GM19023 (cell line): ENCODE results near the gene TMEM239.
"Not testable (repeated sequence)": the region's sequence is repeated elsewhere in the genome, so short reads cannot be mapped to it uniquely, and the experiment has no call there.

Source experiments
- ATAC-seq: cut with Tn5 transposase; IDR thresholded peaks from one replicate; pipeline ENCODE4 v1.9.1; 2021; ENCODE audit warnings: mild to moderate bottlenecking, moderate library complexity; ENCODE audit not compliant: unreplicated experiment

The TMEM239 gene

DNA sequence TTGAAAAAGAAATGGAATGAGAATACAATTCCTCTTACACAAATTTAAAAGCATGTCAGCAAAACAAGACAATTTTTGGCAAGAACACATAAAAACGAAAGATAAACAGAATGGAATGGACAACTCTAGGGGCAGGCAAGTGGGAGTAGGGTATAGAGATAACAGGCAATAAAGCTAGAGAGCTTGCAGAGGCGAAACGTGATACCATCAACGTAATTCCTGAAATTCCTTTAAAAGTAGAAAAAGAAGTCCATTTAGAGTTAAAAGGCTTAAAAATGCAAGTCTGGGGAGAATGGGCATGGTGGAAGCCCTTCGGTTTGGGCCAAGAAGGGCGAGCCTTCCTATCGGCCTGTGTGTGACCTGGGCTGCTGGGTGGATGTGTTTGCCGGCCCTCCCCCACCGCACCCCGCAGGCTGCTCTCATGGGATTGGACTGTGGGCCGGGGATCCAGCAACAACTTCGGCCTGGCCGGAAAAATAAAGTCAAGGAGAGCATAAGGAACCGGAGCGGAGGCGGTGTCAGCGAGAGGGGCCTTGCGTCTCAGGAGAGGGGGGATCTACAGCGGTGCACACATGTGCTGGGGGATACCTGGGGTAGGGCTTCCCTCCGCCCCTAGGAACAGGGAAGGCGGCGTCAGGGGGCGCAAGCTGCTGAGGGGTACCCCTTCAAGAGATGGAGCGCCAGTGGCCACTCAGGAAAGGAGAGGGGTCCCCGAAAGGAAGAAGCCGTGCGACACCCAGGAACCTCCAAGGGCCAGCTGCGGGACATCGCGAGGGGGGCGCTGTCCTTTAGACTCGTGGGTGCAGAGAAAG lies 4.1 kb downstream of the TMEM239 start:
- ATAC-seq: no peak

DNA sequence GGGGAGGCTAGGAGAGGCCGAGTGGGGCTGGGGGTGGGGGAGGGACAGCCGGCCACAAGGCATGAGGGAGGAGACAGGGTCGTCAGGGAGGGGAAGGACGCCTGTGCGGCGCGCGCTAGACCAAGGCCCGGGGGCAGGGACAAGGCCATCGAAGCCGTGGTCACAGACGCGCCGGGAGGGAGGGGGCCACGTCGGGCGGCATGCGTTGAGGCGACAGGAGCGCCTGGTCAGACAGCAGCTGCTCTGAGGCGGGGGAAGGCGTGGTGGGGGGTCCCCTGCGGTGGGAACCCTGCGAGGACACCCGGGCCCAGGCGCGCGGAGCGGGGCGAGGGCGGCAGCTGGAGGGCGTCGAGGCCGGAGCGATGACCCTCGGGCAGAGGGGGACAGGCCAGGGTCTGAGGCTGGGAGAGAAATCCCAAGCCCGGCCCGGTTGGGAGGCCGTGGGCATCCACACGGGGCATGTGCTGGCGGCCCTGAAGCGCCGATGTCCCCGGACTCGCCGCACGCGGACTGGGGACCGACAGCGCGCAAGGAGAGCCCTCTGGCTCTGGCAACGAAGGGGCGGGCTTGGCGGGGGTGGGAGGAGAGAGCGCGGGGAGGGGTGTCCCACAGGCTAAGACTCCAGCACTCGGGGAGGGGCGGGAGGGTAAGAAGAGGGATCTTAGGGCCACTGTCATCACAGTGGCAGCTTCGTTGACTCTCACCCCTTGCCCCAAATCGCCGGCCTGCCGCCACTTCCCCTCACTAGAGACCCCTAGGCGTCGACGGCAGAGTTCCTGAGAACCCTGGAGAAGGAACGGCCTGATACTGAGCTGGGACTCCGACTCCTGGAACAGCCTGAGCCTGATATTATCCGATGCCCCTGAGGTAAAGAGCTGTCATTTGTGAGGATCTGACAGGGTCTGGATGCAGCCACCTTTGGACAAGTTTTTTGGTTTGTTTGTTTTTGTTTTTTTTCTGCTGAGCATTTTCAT lies 5.0 kb downstream of the TMEM239 start:
- no peak for ATAC-seq

DNA sequence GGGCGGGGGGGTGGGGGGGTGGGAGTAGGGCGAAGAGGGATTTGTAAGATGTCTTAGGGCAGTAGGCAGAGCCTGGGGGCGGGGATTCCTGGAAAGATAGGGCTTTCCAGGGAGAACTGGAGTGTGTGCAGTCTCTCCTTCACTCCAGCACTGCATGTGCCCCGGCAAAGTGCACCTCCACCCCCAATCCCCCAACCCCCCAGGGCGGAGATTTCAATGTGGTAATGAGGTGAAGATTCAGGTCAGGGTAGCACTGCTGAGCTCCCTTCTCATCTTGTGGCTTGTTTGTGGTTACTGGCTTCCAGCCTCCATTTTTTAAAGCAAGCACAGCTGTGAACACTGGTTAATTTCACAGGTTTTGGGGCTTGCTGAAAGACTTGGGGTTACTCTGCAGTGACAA lies 5.9 kb downstream of the TMEM239 start:
- ATAC-seq: no peak

DNA sequence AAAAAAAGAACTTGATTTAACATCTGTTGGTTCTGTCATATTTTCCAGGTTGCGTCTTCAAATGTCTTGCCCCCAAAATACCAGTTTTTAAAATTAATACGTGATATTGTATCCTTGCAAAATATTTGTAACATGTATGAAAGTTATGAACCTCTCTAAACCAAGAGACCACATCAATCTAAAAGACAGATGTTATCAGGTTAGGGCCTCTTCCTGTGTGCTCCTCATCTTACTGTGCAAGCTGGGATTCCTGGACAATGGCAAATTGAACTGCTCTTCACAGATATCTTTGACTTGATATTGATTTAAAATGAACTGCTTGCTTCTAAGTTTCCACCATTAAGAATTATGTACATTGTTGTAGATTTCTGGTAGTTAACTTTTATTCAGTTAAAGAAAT lies 9.6 kb downstream of the TMEM239 start:
- no peak for ATAC-seq

DNA sequence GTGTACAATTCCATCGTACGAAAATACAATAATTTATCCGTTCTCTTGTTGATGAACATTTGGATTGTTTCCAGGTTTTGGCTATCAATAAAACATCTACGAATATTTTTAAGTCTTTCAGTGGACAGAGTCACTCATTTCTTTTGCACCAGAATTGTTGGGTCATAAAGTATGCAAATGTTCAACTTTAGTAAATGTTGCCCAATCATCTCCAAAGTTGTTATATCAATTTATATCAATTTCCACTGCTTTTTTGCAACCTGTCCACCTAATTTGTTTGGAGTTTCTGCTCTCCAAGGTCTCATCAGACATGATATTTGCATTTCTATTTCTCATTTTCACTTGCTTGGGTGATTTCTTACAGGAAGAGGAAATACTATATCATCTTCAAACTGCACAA lies 10.5 kb downstream of the TMEM239 start:
- no peak for ATAC-seq

DNA sequence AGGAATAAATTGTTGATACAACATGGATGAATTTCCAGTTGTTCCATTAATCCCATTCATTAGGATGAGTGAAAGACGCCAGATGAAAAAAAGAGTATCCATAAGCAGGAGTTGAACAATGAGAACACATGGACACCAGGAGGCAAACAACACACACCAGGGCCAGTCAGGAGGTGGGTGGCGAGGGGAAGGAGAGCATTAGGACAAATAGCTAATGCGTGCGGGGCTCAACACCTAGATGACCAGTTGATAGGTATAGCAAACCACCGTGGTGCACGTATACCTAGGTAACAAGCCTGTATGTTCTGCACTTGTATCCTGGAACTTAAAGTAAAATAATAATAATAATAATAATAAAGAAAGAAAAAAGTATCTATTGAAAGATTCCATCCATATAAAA lies 13.2 kb downstream of the TMEM239 start:
- ATAC-seq: no peak

DNA sequence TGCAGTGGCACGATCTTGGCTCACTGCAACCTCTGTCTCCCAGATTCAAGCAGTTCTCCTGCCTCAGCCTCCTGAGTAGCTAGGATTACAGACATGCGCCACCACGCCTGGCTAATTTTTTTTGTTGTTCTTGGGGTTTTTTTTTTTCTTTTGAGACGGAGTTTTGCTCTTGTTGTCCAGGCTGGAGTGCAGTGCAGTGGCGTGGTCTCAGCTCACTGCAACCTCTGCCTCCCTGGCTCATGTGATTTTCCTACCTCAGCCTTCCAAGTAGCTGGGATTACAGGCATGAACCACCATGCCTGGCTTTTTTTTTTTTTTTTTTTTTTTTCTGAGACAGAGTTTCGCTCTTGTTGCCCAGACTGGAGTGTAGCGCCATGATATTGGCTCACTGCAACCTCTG lies 15.0 kb downstream of the TMEM239 start:
- ATAC-seq: not testable (repeated sequence)

DNA sequence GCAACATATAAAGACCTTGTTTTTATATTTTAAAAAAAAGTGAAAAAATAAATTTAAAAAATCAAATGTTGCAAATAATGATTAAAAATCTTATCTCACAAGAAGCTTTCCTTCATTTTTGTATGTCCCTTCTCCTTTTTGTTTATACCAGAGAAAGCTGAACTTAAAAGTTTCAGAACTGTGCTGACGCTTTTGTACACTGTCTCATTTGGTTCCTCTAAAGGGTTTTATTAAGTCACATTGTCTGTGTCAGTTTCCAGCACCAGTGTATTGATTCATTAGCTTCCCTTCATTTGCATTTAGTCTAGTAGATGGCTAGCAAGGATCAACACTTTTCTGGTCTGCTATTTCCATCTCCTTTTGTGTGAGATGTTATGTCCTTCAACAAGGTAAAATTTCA lies 17.6 kb downstream of the TMEM239 start:
- no peak for ATAC-seq

DNA sequence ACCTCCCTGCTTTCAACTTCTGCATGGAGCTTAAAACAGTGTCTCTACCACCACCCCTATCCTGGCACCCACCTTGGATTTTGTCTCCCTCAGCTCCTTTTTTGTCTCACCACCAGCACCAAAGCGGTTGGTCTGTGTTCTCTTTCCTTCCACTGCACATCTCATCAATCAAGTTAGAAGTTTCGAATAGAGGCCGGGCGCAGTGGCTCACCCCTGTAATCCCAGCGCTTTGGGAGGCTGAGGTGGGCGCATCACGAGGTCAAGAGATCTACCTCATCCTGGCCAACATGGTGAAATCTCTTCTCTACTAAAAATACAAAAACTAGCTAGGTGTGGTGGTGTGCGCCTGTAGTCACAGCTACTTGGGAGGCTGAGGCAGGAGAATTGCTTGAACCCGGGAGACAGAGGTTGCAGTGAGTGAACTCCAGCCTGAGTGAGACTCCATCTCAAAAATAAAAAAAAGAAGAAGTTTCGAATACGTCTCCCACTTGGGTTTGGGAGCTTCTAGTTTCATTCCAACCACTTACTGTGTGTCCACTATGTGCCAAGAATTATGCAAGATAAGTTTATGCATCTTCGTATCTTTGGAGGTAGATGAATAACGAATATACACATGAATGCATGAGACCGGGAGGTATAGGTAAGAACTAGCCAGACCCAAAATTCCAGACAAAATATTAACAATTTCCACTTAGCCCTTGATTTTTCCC lies 18.4 kb downstream of the TMEM239 start:
- ATAC-seq: no peak

DNA sequence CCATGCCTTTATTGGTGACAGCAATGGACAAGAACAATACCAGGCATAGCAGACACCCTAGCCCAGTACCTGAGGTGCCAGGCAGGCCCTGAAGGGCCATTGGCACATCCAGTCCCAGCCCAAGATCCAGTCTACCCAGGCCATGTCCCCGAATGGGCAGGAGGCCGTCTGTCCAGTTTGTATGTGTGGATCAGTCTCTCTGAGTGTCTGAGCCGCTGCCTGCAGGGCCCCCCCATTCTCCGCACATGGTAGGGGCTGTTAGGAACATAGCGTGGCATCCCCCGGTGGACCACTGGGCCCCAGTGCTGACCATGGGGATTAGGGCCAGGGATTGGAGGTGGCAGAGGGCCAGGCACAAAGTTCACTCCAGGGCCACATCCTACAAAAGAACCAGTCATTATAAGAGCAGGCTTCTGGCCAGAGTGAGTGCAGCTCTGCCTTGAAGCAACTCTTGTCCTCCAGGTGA lies 19.2 kb downstream of the TMEM239 start:
- no peak for ATAC-seq

DNA sequence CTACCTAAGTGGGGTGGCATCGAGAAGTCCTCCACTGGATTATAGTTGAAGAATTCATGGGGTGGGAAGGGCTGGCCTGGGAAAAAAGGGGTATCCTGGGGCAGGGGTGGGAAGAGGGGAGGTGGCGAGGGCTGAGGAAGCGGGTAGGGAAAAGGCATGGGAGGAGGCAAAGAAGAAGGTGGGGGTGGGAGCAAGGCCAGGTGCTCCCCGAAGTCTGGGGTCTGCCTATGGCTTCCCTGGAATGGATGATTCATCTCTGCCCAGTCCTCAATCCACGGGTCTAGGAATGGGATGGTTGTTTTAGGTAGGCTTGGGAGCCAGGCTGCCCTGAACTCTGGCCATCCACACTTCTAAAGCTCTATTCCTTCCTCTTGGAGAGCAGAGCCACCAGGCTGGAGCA lies 19.9 kb downstream of the TMEM239 start:
- no peak for ATAC-seq

DNA sequence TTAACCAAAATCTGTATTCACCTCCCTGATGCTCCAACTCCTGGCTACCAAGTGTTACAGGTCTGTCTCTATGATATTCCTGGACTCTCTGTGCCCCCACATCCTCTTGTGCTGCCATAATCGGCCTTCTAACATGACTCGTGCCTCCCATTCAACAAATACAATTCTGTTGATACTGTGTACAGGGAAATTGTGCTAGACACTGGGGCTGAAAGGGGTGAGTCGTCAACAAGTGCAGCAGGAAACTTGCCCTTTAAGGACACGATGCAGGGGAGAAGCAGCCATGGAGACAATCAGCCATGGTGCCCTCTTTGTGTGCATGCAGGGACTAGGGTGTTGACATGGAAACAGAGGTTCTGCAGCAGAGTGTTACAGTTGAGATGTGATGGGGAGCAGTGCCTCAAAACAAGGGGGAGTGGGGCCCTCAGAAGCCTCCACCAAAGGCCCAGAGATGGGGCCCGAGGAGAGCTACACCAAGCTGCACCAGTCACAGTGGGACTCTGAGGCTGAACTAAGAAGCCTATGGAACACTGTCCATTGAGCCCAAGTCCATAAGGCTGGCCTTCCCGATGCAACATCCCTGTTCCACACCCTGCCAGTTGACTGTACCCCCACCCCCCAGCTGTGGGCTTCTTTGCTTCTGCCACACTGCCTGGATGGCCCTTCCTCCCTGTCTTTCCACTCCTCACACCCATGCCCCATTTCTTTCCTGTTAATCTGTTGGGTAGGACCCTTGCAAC lies 21.2 kb downstream of the TMEM239 start:
- no peak for ATAC-seq

DNA sequence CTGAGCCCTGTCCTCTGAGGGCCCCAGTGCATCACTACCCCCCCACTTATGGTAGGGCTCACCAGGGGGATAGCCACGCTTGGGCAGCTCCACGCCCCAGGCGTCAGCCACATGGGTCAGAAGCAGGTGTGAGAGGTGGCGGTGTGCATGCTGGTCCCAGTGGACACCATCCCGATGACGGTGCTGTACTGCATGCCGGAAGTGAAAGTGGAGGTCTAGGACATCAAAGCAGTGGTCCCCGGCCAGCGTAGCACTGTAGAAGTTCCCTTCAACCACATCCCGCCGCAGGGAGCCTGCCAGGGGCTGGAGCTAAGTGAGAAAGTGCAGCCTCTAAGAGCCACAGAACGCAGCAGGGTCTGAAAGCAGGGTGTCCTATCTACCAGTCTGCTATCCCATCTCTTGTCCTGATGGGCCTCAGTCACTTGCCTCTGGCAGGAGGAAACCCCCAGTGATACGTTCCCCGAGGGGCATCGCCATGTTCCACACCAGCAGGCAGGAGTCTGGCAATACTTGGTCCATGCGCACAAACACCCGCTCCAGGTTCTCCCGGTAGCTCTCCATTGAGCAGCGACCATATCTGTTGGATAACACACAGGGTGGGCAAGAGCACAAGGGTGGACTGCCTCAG lies 22.1 kb downstream of the TMEM239 start:
- no peak for ATAC-seq

DNA sequence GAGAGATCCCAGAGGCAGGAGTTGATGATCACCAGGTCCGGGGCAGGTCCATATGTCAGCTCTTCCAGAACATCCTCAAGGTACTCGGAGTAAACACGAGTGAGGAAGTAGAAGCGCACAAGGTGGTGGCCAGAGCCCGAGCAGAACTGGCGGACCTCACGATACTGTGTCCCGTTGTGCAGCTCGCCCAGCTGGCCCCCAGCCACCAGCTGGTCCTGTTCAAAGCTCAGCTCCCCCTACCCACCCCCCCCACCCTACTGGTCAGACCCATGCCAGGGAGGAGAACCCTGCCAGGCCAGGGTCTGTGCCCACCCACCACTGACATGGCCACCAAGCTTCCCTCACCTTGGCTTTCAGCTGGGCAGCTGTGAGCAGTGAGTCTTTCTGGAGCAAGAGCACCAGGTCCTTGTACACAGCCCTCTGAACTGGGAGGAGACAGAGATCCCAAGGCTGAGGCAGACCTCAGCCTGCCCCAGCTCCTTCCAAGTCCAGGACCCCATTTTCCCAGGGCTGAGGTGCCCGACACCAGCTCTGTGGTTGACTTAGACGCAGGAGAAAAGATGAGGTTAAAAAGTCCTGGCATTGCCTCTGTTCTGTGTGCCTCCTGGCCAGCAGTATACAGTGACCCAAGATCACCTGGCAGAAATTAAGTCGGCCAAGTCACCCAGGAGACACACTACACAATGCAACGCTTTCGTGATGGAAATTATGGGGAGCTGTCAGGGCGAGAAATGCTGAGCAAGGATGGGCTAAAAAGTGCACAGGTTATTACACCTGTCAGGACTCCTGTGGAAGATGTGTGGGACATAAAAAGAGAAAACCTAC lies 22.9 kb downstream of the TMEM239 start:
- no peak for ATAC-seq

DNA sequence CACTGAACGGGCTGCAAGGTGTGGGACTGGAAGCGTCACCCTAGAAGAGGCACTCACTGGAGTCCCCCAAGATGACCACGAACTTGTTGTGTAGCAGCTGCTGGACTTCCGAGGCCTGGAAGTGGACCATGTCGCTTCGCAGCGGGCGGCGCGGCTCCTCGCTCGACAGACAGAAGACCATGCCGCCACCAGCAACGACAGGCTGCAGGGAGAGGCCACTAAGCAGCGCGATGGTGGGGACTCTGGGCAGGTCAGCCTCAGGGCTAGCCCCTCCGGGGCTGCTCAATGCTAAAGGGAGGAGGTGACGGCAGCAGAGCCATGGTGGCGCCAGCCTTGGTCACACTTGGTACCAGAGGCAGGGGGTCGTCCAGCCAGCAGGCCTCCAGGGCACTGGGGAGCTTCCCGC lies 23.6 kb downstream of the TMEM239 start:
- ATAC-seq: no peak

DNA sequence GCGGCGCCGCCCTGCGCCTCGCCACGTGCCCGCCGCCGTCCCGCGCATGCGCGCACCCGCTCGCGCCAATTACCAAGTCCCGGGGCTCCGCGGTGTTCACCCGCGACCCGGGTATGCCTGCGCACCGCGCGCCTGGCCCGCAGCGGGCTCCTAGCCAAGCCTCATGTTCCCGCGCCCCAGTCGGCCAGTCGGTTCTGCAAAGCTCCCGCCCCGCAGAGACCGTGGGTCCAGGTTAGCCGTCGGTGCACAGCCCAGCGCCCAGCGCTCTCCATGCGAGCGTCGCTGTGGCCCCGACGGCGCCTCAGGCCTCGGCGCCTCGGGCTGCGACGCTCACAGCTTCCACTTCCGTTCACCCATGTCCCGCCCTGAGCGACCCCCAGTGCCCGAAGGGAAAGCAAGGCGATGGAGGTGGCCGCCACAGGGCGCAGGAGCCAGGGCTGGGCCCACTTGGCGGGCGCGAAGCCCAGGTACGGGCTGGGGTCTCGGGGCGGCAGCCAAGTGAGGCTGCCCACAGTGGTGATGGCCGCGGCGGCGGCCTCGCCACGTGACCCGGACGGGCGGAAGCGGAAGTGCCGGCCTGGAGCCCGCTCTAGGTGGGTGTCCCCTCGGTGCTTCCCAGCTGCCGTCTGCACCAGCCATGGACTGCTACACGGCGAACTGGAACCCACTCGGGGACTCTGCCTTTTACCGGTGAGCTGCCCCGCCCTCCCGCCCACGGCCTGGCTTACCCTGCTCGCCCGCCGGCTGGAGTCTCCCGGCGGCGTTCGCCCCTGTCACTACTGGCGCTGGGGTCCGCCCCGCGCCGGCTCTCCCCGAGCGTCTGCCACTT lies 24.2 kb downstream of the TMEM239 start, which contains the start of the genes PCED1A and VPS16:
PCED1A (minus strand) TSS at position 518 of the 829 bp plus-strand sequence. CDS start 743 bp downstream, outside the sequence.
VPS16 (plus strand) TSS at position 608 of the 829 bp plus-strand sequence; CDS start at position 638, 30 bp downstream.
- ATAC-seq: peak; percentile 98

DNA sequence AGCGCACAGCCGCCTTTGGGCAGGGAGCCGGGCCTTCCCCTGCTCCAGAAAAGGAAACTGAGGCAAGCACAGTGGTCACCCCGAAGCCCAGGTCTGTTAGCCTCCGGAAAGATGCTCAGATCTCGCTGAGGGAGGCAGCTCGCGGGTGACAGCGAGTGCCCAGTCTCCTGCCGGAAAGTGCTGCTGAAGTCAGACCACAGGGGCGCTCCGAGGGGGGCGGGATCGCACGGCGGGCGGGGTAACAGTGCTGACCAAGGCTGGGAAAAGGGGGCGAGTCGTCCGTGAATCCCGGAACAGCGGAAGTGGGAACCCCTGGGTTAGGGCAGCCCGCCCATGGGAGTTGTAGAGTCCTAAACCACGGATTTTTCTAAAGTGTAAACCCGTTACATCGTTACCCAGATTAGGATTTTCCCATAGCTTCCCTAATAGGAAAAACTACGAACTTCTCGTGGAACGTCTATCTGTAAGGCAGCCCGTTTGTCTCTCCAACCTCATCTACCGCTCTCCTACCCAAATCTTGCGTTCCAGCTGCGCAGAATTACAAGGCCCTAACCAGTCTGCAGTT lies 24.9 kb downstream of the TMEM239 start:
- peak; percentile 45 for ATAC-seq

DNA sequence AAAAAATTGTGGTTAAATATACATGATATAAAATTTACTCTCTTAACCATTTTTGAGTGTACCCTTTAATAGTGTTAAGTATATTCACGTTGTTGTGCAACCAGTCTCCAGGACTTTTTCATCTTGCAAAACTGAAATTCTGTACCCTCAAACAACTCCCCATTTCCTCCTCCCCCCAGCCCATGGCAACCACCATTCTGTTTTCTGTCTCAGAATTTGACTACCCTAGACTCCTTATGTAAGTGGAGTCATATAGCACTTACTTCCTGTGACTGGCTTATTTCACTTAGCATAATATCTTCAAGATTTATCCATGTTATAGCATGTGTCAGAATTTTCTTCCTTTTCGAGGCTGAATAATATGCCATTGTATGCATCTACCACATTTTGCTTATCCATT lies 29.4 kb downstream of the TMEM239 start:
- no peak for ATAC-seq
